ENCODE data around the gene BRD2.

DNA sequence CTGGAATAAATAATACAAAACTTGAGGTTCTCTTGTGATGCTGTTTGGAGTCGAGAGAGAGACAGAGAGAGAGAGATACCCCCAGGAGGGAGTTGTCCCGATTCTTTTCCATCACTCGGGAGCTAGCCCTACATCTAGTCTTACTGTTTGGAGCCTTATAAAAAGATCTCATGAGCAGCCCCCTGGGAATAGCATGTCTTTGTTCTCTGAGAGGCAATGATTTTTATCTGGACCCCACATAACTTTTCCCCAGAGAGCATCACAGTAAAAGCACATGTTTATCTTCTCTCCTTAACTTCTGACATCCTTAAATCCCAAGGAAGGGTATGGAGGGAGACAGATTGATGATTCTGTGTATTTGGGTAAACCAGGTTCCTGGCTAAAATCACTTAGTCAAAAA lies 61.9 kb downstream of the BRD2 start:
- TF ChIP-seq, protein P1, sequence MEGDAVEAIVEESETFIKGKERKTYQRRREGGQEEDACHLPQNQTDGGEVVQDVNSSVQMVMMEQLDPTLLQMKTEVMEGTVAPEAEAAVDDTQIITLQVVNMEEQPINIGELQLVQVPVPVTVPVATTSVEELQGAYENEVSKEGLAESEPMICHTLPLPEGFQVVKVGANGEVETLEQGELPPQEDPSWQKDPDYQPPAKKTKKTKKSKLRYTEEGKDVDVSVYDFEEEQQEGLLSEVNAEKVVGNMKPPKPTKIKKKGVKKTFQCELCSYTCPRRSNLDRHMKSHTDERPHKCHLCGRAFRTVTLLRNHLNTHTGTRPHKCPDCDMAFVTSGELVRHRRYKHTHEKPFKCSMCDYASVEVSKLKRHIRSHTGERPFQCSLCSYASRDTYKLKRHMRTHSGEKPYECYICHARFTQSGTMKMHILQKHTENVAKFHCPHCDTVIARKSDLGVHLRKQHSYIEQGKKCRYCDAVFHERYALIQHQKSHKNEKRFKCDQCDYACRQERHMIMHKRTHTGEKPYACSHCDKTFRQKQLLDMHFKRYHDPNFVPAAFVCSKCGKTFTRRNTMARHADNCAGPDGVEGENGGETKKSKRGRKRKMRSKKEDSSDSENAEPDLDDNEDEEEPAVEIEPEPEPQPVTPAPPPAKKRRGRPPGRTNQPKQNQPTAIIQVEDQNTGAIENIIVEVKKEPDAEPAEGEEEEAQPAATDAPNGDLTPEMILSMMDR (IDR thresholded peaks at IDR 0.05; ENCODE audit: low read length): no peak
- no peak for TF ChIP-seq EZH2phosphoT487 (IDR thresholded peaks at IDR 0.05; ENCODE audit: low read length)
- no peak for TF ChIP-seq EZH2 (optimal IDR thresholded peaks at IDR 0.05; ENCODE audit: low read depth, low read length)
